GM10266 (cell line): ENCODE data around the gene ROPN1.
"Not testable (repeated sequence)": the region's sequence is repeated elsewhere in the genome, so short reads cannot be mapped to it uniquely, and the experiment has no call there.

ENCODE experiments used
- DNase-seq: peaks from one replicate; pipeline ENCODE4 v3.0.0; 2012; ENCODE audit errors: extremely low spot score
- CTCF ChIP-seq: IDR thresholded peaks from 2 replicates; pipeline ENCODE4 v1.5.1; 2012; ENCODE audit warnings: mild to moderate bottlenecking, low read depth; ENCODE audit not compliant: control insufficient read depth, insufficient read depth; ENCODE audit errors: missing control alignments

Gene ROPN1

GRCh38 chr3:124033360-124034015, 41.6 kb upstream of the ROPN1 start, which contains the start of gene KALRN:
Gene KALRN, plus strand, starts transcription at chr3:124033369.
- DNase-seq, result peak; percentile 29
- TF ChIP-seq CTCF, result no peak

- DNase-seq, result peak; percentile 93
- peak; percentile 90 for TF ChIP-seq CTCF
These were observed 41.0 kb upstream of the ROPN1 start for GRCh38 chr3:124032881-124033359.

- no peak for TF ChIP-seq CTCF
These were observed 40.5 kb upstream of the ROPN1 start for GRCh38 chr3:124032311-124032880.

GRCh38 chr3:124026516-124026915, 34.6 kb upstream of the ROPN1 start:
- TF ChIP-seq CTCF, result no peak
- no peak for DNase-seq

More at GRCh38 chr3:124032311-124032880, 40.5 kb upstream of the ROPN1 start:
- DNase-seq, result peak; percentile 18

GRCh38 chr3:124023531-124023930, 31.6 kb upstream of the ROPN1 start:
- DNase-seq, result not testable (repeated sequence)

GRCh38 chr3:124019291-124019690, 27.4 kb upstream of the ROPN1 start:
- TF ChIP-seq CTCF, result no peak
- DNase-seq, result no peak

GRCh38 chr3:124017502-124017901, 25.6 kb upstream of the ROPN1 start:
- DNase-seq, result not testable (repeated sequence)

GRCh38 chr3:124016483-124016882, 24.6 kb upstream of the ROPN1 start:
- DNase-seq, result not testable (repeated sequence)
- peak; percentile 36 for TF ChIP-seq CTCF
